OCI-LY1 (cell line): ENCODE measurements around the gene SLC15A5.

Source experiments
- CTCF ChIP-seq: fragments of 200-600 bp; sonication (generic), shearing (Covaris generic); IDR thresholded peaks from 2 replicates; pipeline ENCODE4 v1.5.1; 2017; ENCODE audit warnings: mild to moderate bottlenecking, antibody characterized with exemption, low read length, moderate library complexity, mixed read lengths
- EZH2 ChIP-seq: fragments of 200-600 bp; sonication (generic), shearing (Covaris generic); IDR thresholded peaks from 2 replicates; pipeline ENCODE4 v1.8.0; 2017; ENCODE audit warnings: borderline replicate concordance, mixed run types, mild to moderate bottlenecking, antibody characterized with exemption, low read length, moderate library complexity, mixed read lengths

DNA sequence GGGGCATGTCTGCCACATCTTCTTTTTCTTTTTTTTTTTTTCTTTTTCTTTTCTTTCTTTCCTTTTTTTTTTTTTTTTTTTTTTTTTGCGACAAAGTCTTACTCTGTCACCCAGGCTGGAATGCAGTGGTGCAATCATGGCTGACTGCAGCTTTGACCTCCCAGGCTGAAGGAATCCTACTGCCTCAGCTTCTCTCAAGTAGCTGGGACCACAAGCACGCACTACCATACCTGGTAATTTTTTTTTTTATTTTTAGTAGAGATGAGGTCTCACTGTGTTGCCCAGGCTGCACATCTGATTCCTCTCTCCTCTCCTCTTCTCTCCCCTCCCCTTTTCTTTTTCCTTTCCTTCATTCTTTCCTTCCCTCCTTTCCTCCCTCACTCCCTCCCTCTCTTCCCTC, 18.5 kb downstream of the SLC15A5 start:
- no peak for TF ChIP-seq CTCF
- TF ChIP-seq EZH2, result no peak
